HL-60 (cell line): Measurements from ENCODE around the gene IRAK2.

Experiments used
- GABPA ChIP-seq: IDR thresholded peaks from 2 replicates; pipeline ENCODE4 v1.6.1; 2012; ENCODE audit warnings: low read depth
- TF ChIP-seq, protein P1 (sequence below): IDR thresholded peaks from one replicate; pipeline ENCODE4 v1.5.1; 2011; ENCODE audit warnings: low read length, control low read depth, inconsistent platforms; ENCODE audit not compliant: insufficient read depth

DNA sequence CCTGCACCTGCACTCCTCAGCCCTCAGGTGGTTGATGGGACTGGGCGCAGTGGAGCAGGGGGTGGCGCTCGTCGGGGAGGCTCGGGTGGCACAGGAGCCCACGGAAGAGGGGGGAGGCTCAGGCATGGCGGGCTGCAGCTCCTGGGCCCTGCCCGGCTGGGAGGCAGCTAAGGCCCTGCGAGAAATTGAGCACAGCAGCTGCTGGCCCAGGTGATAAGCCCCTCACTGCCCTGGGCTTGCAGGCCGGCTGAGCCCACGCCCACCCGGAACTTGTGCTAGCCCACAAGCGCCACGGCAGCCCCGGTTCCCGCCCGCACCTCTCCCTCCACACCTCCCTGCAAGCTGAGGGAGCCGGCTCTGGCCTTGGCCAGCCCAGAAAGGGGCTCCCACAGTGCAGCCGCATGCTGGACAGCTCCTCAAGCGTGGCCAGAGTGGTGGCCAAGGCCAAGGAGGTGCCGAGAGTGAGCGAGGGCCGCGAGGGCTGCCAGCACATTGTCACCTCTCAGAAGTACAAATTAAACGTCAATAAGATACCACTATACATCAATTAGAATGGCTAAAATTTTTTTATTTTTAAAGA, 28.2 kb upstream of the IRAK2 start:
- no peak for TF ChIP-seq GABPA
- TF ChIP-seq, protein P1, sequence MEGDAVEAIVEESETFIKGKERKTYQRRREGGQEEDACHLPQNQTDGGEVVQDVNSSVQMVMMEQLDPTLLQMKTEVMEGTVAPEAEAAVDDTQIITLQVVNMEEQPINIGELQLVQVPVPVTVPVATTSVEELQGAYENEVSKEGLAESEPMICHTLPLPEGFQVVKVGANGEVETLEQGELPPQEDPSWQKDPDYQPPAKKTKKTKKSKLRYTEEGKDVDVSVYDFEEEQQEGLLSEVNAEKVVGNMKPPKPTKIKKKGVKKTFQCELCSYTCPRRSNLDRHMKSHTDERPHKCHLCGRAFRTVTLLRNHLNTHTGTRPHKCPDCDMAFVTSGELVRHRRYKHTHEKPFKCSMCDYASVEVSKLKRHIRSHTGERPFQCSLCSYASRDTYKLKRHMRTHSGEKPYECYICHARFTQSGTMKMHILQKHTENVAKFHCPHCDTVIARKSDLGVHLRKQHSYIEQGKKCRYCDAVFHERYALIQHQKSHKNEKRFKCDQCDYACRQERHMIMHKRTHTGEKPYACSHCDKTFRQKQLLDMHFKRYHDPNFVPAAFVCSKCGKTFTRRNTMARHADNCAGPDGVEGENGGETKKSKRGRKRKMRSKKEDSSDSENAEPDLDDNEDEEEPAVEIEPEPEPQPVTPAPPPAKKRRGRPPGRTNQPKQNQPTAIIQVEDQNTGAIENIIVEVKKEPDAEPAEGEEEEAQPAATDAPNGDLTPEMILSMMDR: no peak
